Measurements from ENCODE around the gene RBMY1J. TPM values are rescaled to one million over a fixed set of nuclear protein-coding genes. Genes with fewer than 3 reads are reported as not detected.
"Not testable (repeated sequence)": the region's sequence is repeated elsewhere in the genome, so short reads cannot be mapped to it uniquely, and the experiment has no call there.

Gene RBMY1J
- not detected in 2 replicates for total RNA-seq
- polyA plus RNA-seq = not detected in 2 replicates

GRCh38 chrY:22403110-22403509 lies at the start of gene RBMY1J:
RBMY1J (plus strand) TSS chrY:22403410; CDS start chrY:22405448, 2,038 bp downstream.
- not testable (repeated sequence) for H3K36me3 ChIP-seq; H3K9me3 ChIP-seq (ENCODE audit: low read depth); H3K4me1 ChIP-seq (ENCODE audit: low read depth); H3K4me3 ChIP-seq; DNase-seq (ENCODE audit: low read depth in 1 of 2, low spot score in 1 of 2); H3K27ac ChIP-seq; H3K27me3 ChIP-seq

GRCh38 chrY:22367416-22367815 lies 35.8 kb upstream of the RBMY1J start:
- Histone ChIP-seq H3K4me1 (ENCODE audit: low read depth) (no peaks in the 10 kb centered on the region), H3K4me3 (no peak overlapping the region), H3K36me3 (no peaks in the 10 kb centered on the region), H3K27me3 (no peaks in the 10 kb centered on the region), H3K27ac (no peak overlapping the region), H3K9me3 (ENCODE audit: low read depth) (no peaks in the 10 kb centered on the region)
- no peak for TF ChIP-seq CTCF (IDR thresholded peaks at IDR 0.05; ENCODE audit: low read depth, low read length)
- no peak for DNase-seq (ENCODE audit: low read depth in 1 of 2, low spot score in 1 of 2)

GRCh38 chrY:22370623-22371022 lies 32.6 kb upstream of the RBMY1J start:
- no peak overlapping the region for H3K27ac ChIP-seq
- no peaks in the 10 kb centered on the region for H3K4me1 ChIP-seq (ENCODE audit: low read depth)
- no peak for DNase-seq (ENCODE audit: low read depth in 1 of 2, low spot score in 1 of 2)
- H3K36me3 ChIP-seq = no peaks in the 10 kb centered on the region
- TF ChIP-seq CTCF (IDR thresholded peaks at IDR 0.05; ENCODE audit: low read depth, low read length) = no peak
- no peak overlapping the region for H3K4me3 ChIP-seq
- no peaks in the 10 kb centered on the region for H3K9me3 ChIP-seq (ENCODE audit: low read depth)
- H3K27me3 ChIP-seq = no peaks in the 10 kb centered on the region

GRCh38 chrY:22373494-22373893 lies 29.7 kb upstream of the RBMY1J start:
- no peaks in the 10 kb centered on the region for H3K36me3 ChIP-seq
- no peak for DNase-seq (ENCODE audit: low read depth in 1 of 2, low spot score in 1 of 2)
- no peak overlapping the region for H3K27ac ChIP-seq
- no peak overlapping the region for H3K4me3 ChIP-seq
- H3K9me3 ChIP-seq (ENCODE audit: low read depth) = no peaks in the 10 kb centered on the region
- no peaks in the 10 kb centered on the region for H3K4me1 ChIP-seq (ENCODE audit: low read depth)
- no peaks in the 10 kb centered on the region for H3K27me3 ChIP-seq
- TF ChIP-seq CTCF (IDR thresholded peaks at IDR 0.05; ENCODE audit: low read depth, low read length) = no peak

- H3K9me3 ChIP-seq (ENCODE audit: low read depth); H3K4me3 ChIP-seq; H3K27me3 ChIP-seq; H3K27ac ChIP-seq; H3K36me3 ChIP-seq; DNase-seq (ENCODE audit: low read depth in 1 of 2, low spot score in 1 of 2); H3K4me1 ChIP-seq (ENCODE audit: low read depth): not testable (repeated sequence)
Measured at GRCh38 chrY:22444718-22445396, 41.6 kb downstream of the RBMY1J start.

- not testable (repeated sequence) for H3K36me3 ChIP-seq; H3K27ac ChIP-seq; DNase-seq (ENCODE audit: low read depth in 1 of 2, low spot score in 1 of 2); H3K9me3 ChIP-seq (ENCODE audit: low read depth); H3K4me1 ChIP-seq (ENCODE audit: low read depth); H3K4me3 ChIP-seq; H3K27me3 ChIP-seq
Measured at GRCh38 chrY:22455522-22455921, 52.3 kb downstream of the RBMY1J start.

GRCh38 chrY:22461962-22462361 lies 58.8 kb downstream of the RBMY1J start:
- H3K36me3 ChIP-seq; H3K27me3 ChIP-seq; H3K27ac ChIP-seq; H3K4me3 ChIP-seq; DNase-seq (ENCODE audit: low read depth in 1 of 2, low spot score in 1 of 2); H3K9me3 ChIP-seq (ENCODE audit: low read depth); H3K4me1 ChIP-seq (ENCODE audit: low read depth): not testable (repeated sequence)

Other genes with a start within 250 kb of the RBMY1J start
- not detected in 2 replicates for gene RBMY1F, start 220.5 kb upstream of the RBMY1J start, total RNA-seq
- not detected in 2 replicates for gene RBMY1F, start 220.5 kb upstream of the RBMY1J start, polyA plus RNA-seq